Measurements from ENCODE around the gene GPR160.
A peak's percentile ranks its signal among the peaks of the same experiment; 100 is the strongest.

GPR160 gene

DNA sequence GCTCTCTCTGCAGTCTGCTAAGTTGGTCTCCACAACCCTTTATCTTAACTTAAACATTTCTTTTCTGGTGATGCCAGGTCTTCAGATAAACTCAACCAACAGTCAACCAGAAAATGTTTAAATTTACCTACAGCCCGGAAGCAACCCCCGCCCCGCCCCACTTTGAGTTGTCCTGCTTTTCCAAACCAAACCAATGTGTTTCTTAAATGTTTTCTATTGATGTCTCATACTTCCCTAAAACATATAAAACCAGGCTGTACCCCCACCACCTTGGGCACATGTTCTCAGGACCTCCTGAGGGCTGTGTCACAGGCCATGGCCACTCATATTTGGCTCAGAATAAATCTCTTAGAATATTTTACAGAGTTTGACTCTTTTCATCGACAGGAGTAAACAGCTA is 13.2 kb upstream of the GPR160 start:
- H3K9me2 ChIP-seq (replicated peaks; ENCODE audit: low read depth, low read length): no peaks in the 10 kb centered on the region
- no peak overlapping the region for H3K9ac ChIP-seq (ENCODE audit: low read depth, low read length, poor library complexity, severe bottlenecking)
- H3K36me3 ChIP-seq (ENCODE audit: insufficient read depth, low read length): no peaks in the 10 kb centered on the region
- peaks cover 4% of the 10 kb centered on the region for H3K4me1 ChIP-seq (ENCODE audit: insufficient read depth, low read length, poor library complexity, severe bottlenecking)
- no peaks in the 10 kb centered on the region for H4K20me1 ChIP-seq (ENCODE audit: insufficient read depth, low read length, poor library complexity, severe bottlenecking)
- TF ChIP-seq EZH2phosphoT487 (IDR thresholded peaks at IDR 0.05; ENCODE audit: borderline replicate concordance): no peak
- TF ChIP-seq, protein P1, sequence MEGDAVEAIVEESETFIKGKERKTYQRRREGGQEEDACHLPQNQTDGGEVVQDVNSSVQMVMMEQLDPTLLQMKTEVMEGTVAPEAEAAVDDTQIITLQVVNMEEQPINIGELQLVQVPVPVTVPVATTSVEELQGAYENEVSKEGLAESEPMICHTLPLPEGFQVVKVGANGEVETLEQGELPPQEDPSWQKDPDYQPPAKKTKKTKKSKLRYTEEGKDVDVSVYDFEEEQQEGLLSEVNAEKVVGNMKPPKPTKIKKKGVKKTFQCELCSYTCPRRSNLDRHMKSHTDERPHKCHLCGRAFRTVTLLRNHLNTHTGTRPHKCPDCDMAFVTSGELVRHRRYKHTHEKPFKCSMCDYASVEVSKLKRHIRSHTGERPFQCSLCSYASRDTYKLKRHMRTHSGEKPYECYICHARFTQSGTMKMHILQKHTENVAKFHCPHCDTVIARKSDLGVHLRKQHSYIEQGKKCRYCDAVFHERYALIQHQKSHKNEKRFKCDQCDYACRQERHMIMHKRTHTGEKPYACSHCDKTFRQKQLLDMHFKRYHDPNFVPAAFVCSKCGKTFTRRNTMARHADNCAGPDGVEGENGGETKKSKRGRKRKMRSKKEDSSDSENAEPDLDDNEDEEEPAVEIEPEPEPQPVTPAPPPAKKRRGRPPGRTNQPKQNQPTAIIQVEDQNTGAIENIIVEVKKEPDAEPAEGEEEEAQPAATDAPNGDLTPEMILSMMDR (conservative IDR thresholded peaks at IDR 0.05; ENCODE audit: low read length): no peak
- no peak overlapping the region for H3K4me3 ChIP-seq (ENCODE audit: low read length, poor library complexity, severe bottlenecking)
- no peaks in the 10 kb centered on the region for H3K27me3 ChIP-seq (ENCODE audit: insufficient read depth, low read length, poor library complexity, severe bottlenecking)
- H3F3A ChIP-seq (ENCODE audit: low read depth): no peaks in the 10 kb centered on the region
- no peak overlapping the region for H3K4me2 ChIP-seq (ENCODE audit: low read depth, low read length, poor library complexity, severe bottlenecking)
- no peaks in the 10 kb centered on the region for H3K9me3 ChIP-seq (ENCODE audit: insufficient read depth, low read depth, low read length)
- H3K79me2 ChIP-seq (ENCODE audit: insufficient read depth, low read length): no peaks in the 10 kb centered on the region
- no peak overlapping the region for H2AFZ ChIP-seq (ENCODE audit: low read length)

DNA sequence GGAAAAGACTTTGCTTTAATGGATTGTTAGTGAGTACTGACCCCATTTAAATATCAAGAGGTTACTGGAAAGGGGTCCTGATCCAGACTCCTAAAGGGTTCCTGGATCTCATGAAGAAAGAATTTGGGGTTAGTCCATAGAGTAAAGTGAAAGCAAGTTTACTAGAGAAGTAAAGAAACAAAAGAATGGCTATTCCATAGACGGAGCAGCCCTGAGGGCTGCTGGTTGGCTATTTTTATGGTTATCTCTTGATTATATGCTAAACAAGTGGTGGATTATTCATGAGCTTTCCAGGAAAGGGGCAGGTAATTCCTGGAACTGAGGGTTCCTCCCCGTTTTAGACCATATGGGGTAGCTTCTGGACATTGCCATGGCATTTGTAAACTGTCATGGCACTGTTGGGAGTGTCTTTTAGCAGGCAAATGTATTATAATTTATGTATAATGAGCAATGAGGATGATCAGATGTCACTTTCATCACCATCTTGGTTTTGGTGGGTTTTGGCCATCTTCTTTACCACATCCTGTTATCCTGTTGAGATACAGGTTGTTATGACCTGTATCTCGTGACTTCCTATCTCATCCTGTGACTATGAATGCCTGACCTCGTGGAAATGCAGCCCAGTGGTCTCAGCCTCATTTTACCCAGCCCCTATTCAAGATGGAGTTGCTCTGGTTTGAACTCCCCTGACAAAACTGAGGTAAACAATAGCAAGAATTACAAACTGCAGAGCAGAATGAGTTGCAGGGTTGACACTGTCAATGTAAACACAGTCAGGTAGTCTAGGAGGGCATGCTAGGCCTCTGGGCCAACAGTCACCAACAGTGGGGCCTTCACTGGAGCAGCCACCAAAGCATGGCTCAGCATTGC is 10.3 kb upstream of the GPR160 start:
- Histone ChIP-seq H3K9me3 (ENCODE audit: insufficient read depth, low read depth, low read length) (no peaks in the 10 kb centered on the region), H3K36me3 (ENCODE audit: insufficient read depth, low read length) (no peaks in the 10 kb centered on the region), H4K20me1 (ENCODE audit: insufficient read depth, low read length, poor library complexity, severe bottlenecking) (no peaks in the 10 kb centered on the region), H3K79me2 (ENCODE audit: insufficient read depth, low read length) (no peaks in the 10 kb centered on the region), H3K27me3 (ENCODE audit: insufficient read depth, low read length, poor library complexity, severe bottlenecking) (no peaks in the 10 kb centered on the region), H3F3A (ENCODE audit: low read depth) (no peaks in the 10 kb centered on the region), H2AFZ (ENCODE audit: low read length) (no peak overlapping the region; the same call in 1 of the 2 replicates), H3K9me2 (replicated peaks; ENCODE audit: low read depth, low read length) (no peaks in the 10 kb centered on the region), H3K4me2 (ENCODE audit: low read depth, low read length, poor library complexity, severe bottlenecking) (no peak overlapping the region), H3K4me1 (ENCODE audit: insufficient read depth, low read length, poor library complexity, severe bottlenecking) (peaks cover 4% of the 10 kb centered on the region), H3K9ac (ENCODE audit: low read depth, low read length, poor library complexity, severe bottlenecking) (no peak overlapping the region), H3K4me3 (ENCODE audit: low read length, poor library complexity, severe bottlenecking) (no peak overlapping the region)
- no peak for TF ChIP-seq EZH2phosphoT487 (IDR thresholded peaks at IDR 0.05; ENCODE audit: borderline replicate concordance)
- TF ChIP-seq, protein P1 (conservative IDR thresholded peaks at IDR 0.05; ENCODE audit: low read length): no peak

DNA sequence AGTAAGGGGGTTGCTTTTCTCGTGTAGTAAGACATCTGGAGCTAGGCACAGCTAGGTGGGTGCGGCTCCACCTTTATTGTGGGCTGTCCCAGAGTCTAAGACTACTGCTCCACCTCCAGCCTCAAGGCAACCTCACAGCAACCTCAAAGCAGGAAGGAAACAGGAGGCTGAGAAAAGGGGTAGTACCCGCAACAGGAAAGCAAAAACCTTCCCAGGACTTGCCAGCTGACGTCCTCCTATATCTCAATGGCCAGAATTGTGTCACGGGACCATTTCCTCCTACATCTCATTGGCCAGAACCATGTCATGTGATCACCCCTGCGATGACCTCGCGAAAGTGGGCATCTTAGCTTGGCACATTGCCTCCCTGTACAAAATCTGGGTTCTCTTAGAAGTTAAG is 4.3 kb upstream of the GPR160 start:
- Histone ChIP-seq H3K36me3 (ENCODE audit: insufficient read depth, low read length) (no peaks in the 10 kb centered on the region), H4K20me1 (ENCODE audit: insufficient read depth, low read length, poor library complexity, severe bottlenecking) (no peaks in the 10 kb centered on the region), H3K9me3 (ENCODE audit: insufficient read depth, low read depth, low read length) (no peaks in the 10 kb centered on the region), H3K27me3 (ENCODE audit: insufficient read depth, low read length, poor library complexity, severe bottlenecking) (no peaks in the 10 kb centered on the region), H3F3A (ENCODE audit: low read depth) (no peaks in the 10 kb centered on the region), H3K9ac (ENCODE audit: low read depth, low read length, poor library complexity, severe bottlenecking) (no peak overlapping the region), H3K4me1 (ENCODE audit: insufficient read depth, low read length, poor library complexity, severe bottlenecking) (peaks cover 14% of the 10 kb centered on the region), H3K79me2 (ENCODE audit: insufficient read depth, low read length) (no peaks in the 10 kb centered on the region), H3K4me2 (ENCODE audit: low read depth, low read length, poor library complexity, severe bottlenecking) (peak overlapping the region; percentile 14), H3K9me2 (replicated peaks; ENCODE audit: low read depth, low read length) (no peaks in the 10 kb centered on the region), H3K4me3 (ENCODE audit: low read length, poor library complexity, severe bottlenecking) (no peak overlapping the region), H2AFZ (ENCODE audit: low read length) (peak overlapping the region; percentile 64)
- TF ChIP-seq EZH2phosphoT487 (IDR thresholded peaks at IDR 0.05; ENCODE audit: borderline replicate concordance): no peak
- TF ChIP-seq, protein P1 (conservative IDR thresholded peaks at IDR 0.05; ENCODE audit: low read length): no peak

All from Loucy (cell line).